ENCODE data around the gene TTC3.

The TTC3 gene

DNA sequence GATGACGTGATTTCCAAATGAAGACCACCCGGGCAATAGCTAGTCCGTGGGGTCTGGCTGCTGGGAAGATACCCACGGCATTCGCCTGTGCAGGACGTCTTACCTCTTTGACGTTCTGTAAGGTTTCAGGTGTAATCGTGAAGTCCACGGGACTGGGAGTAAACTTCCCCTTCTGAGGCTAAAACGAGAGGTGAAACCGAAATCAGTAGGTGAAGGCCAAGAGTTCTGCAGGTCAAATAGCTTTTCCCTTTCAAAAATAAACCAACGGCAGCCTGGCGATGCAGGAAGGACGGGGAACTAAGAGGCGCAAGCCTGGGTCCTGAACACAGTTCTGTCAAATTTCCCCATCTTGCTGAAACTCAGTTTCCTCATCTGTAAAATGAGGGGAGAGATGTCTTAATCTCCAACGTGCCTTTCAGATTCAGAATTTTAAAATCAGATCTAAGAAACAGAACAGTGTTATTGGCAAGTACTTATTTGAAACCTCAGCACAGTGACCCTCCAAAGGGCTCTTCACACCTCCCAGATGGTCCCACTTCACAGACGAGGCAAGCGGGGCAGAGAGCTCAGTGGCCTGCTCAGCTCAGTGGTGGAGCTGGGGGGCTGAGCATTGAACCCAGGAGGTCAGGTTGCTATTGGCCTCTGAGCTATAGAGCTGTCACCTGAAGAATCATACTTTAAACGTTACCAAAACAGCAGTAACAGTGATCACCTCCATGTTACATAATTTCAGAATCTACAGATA lies 159.4 kb downstream of the TTC3 start:
- TF ChIP-seq, protein P1, sequence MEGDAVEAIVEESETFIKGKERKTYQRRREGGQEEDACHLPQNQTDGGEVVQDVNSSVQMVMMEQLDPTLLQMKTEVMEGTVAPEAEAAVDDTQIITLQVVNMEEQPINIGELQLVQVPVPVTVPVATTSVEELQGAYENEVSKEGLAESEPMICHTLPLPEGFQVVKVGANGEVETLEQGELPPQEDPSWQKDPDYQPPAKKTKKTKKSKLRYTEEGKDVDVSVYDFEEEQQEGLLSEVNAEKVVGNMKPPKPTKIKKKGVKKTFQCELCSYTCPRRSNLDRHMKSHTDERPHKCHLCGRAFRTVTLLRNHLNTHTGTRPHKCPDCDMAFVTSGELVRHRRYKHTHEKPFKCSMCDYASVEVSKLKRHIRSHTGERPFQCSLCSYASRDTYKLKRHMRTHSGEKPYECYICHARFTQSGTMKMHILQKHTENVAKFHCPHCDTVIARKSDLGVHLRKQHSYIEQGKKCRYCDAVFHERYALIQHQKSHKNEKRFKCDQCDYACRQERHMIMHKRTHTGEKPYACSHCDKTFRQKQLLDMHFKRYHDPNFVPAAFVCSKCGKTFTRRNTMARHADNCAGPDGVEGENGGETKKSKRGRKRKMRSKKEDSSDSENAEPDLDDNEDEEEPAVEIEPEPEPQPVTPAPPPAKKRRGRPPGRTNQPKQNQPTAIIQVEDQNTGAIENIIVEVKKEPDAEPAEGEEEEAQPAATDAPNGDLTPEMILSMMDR (IDR thresholded peaks at IDR 0.05), result no peak
- TF ChIP-seq ZFX (IDR thresholded peaks at IDR 0.05; ENCODE audit: borderline replicate concordance), result no peak
- H3K27ac ChIP-seq, result no peak overlapping the region

DNA sequence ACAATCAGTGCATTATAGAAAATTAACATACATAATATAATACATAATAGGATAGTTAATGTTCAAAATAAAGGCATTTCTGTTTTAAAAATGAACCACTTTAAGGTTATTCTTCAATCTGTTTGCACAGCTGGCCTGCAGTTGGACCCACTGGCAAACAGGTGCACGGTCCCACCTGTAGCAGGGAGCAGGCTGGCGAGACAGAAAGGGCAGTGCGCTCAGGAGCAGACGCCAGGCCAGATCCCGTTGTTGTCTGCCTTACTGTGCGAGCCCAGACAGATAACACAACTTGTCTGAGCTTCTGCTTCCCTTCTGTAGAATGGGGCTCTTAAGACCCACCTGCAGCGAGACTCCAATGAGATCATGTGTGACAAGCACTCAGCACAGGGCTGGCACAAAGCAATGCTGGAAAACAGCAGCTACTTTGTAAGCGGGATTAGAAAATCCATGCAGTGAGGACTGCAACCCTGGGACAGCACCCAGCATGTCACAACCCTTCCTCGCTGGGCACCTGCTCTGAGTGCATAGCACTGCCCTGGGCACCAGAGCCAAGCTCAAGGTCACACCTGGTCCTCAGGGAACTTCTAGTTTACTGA lies 160.6 kb downstream of the TTC3 start:
- H3K27ac ChIP-seq, result no peak overlapping the region
- no peak for TF ChIP-seq ZFX (IDR thresholded peaks at IDR 0.05; ENCODE audit: borderline replicate concordance)
- TF ChIP-seq, protein P1 (IDR thresholded peaks at IDR 0.05), result no peak

DNA sequence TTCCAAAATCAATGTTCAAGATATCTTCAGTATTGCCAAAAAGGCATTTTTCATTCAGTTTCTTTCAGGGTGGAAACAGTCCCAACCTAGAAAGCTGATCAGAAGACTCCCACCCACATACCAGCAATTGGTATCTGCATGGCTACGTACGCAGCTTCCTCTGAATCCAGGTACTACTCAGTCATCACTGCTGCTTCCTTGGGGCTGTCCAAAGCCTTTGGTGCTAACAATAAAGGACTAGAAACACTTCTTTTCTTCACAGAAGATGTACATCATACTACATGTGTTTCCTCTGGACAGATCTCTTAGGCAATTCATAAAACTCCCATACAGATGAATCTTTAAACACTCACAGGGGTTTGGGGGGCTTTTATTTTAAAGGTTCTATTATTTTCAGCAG lies 164.3 kb downstream of the TTC3 start:
- H3K27ac ChIP-seq, result no peak overlapping the region
- TF ChIP-seq, protein P1 (IDR thresholded peaks at IDR 0.05), result no peak
- no peak for TF ChIP-seq ZFX (IDR thresholded peaks at IDR 0.05; ENCODE audit: borderline replicate concordance)

DNA sequence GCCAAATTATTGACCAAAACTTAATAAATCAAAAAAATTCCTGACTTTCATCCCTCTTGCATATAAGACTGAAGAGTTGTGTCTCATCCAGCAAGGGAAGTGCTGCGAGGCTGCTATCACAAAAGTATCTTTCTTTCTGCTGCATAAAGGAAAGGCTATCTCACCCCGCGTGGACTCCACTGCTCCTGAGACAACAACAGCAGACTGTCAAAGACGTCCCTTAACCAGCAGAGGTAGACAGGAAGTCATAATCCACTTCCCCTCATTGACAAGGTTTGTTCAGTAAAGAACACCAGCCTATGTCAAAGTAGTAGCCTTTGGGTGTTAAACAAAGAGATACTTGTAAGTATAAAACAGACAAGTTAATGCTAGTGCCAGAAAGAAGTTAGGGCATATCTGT lies 164.7 kb downstream of the TTC3 start:
- TF ChIP-seq, protein P1 (IDR thresholded peaks at IDR 0.05), result no peak
- no peak for TF ChIP-seq ZFX (IDR thresholded peaks at IDR 0.05; ENCODE audit: borderline replicate concordance)
- H3K27ac ChIP-seq, result no peak overlapping the region

DNA sequence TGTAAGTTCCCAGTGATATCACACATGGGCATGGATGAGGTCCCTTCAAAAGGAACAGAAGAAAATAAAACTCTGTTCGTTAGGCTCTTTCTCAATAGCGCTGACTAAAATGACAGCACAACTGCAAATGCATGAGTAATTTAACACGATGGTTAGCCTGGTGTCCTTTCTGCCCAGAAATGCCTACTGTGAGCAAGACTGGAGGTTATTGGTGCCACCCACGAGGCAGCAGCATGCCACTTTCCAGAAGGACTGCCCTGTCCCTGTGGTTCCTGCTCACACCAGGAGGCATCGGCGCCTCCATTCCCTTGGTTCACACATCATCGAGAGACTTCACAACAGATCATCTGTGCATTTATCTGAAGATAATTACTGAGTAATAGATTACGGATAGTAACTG lies 167.9 kb downstream of the TTC3 start:
- TF ChIP-seq ZFX (IDR thresholded peaks at IDR 0.05; ENCODE audit: borderline replicate concordance), result no peak
- TF ChIP-seq, protein P1 (IDR thresholded peaks at IDR 0.05), result no peak

DNA sequence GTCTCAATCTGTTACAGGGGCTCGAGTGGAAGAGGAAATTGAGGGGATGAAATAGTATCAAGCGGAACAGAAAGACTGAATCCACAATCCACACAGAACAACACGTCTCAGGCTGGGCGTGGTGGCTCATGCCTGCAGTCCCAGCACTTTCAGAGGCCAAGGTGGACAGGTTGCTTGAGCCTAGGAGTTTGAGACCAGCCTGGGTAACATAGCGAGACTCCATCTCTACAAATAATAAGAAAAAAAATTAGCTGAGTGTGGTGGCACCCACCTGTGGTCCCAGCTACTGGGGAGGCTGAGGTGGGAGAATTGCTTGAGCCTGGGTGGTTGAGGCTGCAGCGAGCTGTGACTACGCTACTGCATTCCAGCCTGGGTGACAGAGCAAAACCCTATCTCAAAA lies 168.4 kb downstream of the TTC3 start:
- H3K27ac ChIP-seq, result no peak overlapping the region
- TF ChIP-seq, protein P1 (IDR thresholded peaks at IDR 0.05), result no peak
- TF ChIP-seq ZFX (IDR thresholded peaks at IDR 0.05; ENCODE audit: borderline replicate concordance), result no peak

More for the DNA sequence above, 167.9 kb downstream of the TTC3 start:
- no peak overlapping the region for H3K27ac ChIP-seq

DNA sequence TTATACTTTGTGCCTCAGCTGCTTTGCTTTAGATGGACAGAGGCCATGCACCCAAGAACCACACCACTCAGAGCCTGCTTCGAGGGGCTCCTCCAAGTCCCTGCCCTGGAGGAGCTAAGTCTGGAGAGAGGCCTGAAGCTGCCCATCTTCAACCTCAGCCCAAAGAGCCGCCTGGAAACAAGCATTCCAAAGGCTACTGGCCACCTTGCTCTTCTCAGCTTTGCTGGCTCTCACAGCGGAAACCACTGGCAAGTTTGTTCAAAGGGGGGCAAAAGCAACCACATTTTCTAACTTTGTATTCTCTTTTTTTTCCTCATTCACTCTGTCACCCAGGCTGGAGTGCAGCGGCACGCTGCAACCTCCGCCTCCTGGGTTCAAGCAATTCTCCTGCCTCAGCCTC lies 170.9 kb downstream of the TTC3 start:
- no peak overlapping the region for H3K27ac ChIP-seq
- no peak for TF ChIP-seq ZFX (IDR thresholded peaks at IDR 0.05; ENCODE audit: borderline replicate concordance)
- TF ChIP-seq, protein P1 (IDR thresholded peaks at IDR 0.05), result no peak
